ENCODE measurements around the gene TTC34.
"Not testable (repeated sequence)": the region's sequence is repeated elsewhere in the genome, so short reads cannot be mapped to it uniquely, and the experiment has no call there.

TTC34 gene

DNA sequence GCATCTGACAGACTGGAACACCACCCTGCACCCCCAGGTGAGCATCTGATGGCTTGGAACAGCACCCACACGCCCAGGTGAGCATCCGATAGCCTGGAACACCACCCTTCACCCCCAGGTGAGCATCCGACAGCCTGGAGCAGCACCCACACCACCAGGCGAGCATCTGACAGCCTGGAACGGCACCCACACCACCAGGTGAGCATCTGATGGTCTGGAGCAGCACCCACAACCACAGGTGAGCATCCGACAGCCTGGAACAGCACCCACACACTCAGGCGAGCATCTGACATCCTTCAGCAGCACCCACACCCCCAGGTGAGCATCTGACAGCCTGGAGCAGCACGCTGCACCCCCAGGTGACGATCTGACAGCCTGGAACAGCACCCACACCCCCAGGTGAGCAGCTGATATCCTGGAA is 118.2 kb downstream of the TTC34 start:
- not testable (repeated sequence) for DNase-seq (ENCODE audit: low read depth in 2 of 2)

- not testable (repeated sequence) for DNase-seq (ENCODE audit: low read depth in 2 of 2)
These were observed 118.6 kb downstream of the TTC34 start for GRCh38 chr1:2682879-2683278.

- DNase-seq (ENCODE audit: low read depth in 2 of 2), result not testable (repeated sequence)
These were observed 124.8 kb downstream of the TTC34 start for GRCh38 chr1:2676726-2677125.

- not testable (repeated sequence) for DNase-seq (ENCODE audit: low read depth in 2 of 2)
These were observed 129.8 kb downstream of the TTC34 start for GRCh38 chr1:2671656-2672055.

DNA sequence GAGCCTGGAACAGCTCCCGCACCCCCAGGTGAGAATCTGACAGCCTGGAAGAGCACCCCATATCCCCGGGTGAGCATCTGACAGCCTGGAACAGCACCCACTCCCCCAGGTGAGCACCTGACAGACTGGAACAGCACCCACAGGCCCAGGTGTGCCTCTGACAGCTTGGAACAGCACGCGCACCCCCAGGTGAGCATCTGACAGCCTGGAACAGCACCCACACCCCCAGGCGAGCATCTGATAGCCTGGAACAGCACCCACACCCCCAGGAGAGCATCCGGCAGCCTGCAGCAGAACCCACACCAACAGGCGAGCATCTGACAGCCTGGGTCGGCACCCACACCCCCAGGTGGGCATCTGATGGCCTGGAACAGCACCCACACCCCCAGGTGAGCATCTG is 141.7 kb downstream of the TTC34 start:
- not testable (repeated sequence) for DNase-seq (ENCODE audit: low read depth in 2 of 2)

DNA sequence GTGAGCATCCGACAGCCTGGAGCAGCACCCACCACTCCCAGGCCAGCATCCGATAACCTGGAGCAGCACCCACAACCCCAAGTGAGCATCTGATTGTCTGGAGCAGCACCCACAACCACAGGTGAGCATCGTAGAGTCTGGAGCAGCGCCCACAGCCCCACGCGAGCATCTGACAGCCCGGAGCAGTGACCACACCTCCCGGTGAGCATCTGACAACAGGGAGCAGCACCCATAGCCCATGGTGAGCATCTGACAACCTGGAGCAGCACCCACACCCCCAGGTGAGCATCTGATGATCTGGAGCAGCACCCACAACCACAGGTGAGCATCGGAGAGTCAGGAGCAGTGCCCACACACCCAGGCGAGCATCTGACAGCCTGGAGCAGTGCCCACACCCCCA is 143.6 kb downstream of the TTC34 start:
- not testable (repeated sequence) for DNase-seq (ENCODE audit: low read depth in 2 of 2)

DNA sequence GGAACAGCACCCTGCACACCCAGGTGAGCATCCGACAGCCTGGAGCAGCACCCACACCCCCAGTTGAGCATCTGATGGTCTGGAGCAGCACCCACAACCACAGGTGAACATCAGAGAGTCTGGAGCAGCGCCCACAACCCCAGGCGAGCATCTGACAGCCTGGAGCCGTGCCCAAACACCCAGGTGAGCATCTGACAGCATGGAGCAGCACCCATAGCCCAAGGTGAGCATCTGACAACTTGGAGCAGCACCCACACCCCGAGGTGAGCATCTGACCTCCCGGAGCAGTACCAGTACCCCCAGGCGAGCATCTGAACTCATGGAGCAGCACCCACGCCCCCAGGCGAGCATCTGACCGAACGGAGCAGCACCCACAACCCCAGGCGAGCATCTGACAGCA is 144.4 kb downstream of the TTC34 start:
- not testable (repeated sequence) for DNase-seq (ENCODE audit: low read depth in 2 of 2)

GRCh38 chr1:2655598-2656434 is 145.7 kb downstream of the TTC34 start:
- DNase-seq (ENCODE audit: low read depth in 2 of 2), result not testable (repeated sequence)

DNA sequence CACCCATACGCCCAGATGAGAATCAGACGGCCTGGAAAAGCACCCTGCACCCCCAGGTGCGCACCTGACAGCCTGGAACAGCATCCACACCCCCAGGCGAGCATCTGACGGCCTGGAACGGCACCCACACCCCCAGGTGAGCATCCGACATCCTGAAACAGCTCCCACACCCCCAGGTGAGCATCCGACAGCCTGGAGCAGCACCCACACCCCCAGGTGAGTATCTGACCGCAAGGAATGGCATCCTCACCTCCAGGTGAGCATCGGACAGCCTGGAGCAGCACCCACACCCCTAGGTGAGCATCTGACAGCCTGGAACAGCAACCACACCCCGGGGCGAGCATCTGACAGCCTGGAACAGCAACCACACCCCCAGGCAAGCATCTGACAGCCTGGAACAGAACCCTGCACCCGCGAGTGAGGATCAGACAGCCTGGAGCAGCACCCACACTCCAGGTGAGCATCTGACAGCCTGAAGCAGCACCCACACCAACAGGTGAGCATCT is 147.0 kb downstream of the TTC34 start:
- not testable (repeated sequence) for DNase-seq (ENCODE audit: low read depth in 2 of 2)

GRCh38 chr1:2653741-2654442 is 147.6 kb downstream of the TTC34 start:
- not testable (repeated sequence) for DNase-seq (ENCODE audit: low read depth in 2 of 2)

DNA sequence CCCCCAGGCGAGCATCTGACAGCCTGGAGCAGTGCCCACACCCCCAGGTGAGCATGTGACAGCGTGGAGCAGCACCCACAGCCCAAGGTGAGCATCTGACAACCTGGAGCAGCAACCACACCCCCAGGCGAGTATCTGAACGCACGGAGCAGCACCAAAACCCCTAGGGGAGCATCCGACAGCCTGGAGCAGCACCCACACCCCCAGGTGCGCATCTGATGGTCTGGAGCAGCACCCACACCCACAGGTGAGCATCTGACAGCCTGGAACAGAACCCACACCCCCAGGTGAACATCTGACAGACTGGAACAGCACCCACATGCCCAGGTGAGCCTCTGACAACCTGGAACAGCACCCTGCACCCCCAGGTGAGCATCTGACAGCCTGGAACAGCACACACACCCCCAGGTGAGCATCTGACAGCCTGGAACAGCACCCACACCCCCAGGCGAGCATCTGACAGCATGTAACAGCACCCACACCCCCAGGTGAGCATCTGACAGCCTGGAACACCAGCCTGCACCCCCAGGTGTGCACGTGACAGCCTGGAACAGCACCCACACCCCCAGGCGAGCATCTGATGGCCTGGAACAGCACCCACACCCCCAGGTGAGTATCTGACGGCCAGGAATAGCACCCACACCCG is 148.4 kb downstream of the TTC34 start:
- not testable (repeated sequence) for DNase-seq (ENCODE audit: low read depth in 2 of 2)

GRCh38 chr1:2652152-2652925 is 149.2 kb downstream of the TTC34 start:
- DNase-seq (ENCODE audit: low read depth in 2 of 2), result not testable (repeated sequence)

- no peak for DNase-seq (ENCODE audit: low read depth in 2 of 2)
These were observed 150.4 kb downstream of the TTC34 start for GRCh38 chr1:2650967-2651645.

DNA sequence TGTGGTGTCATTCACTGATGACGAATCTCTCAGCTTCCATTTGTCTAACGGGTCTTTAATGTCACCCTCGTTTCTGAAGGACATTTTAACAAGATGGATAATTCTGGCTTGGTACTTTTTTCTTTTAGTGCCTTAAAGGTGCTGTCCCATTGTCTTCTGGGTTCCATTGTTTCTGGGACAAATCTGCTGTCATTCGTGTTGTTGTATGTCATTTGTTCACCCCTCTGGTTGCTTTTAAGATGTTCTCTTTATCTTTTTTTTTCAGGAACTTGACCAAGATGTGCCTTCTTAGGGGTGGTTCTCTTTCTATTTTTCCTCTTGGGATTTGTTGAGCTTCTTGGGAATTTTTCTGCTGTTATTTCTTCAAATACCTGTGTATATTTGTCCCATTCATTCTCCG is 154.7 kb downstream of the TTC34 start:
- DNase-seq (ENCODE audit: low read depth in 2 of 2), result no peak

GRCh38 chr1:2645776-2646175 is 155.7 kb downstream of the TTC34 start:
- DNase-seq (ENCODE audit: low read depth in 2 of 2), result no peak

DNA sequence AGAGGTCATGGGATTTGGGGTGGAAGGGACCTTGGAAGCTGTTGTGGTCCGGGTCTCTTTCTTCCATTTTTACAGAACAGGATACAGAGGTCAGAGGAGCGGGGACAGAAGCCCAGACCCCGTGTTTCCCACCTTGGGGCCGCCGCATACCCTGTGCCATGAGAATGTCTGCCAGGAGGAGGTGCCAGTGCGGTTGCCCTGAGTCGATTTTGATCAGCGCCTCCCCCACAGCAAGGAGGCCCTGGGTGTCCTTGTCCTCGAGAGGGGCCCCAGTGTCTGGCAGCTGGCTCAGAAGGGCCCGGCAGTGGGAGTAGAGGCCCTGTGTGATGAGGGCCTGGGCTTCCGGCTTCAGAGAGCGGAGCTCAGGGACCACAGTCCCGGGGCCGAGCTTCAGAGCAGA is 156.3 kb downstream of the TTC34 start:
- no peak for DNase-seq (ENCODE audit: low read depth in 2 of 2)

DNA sequence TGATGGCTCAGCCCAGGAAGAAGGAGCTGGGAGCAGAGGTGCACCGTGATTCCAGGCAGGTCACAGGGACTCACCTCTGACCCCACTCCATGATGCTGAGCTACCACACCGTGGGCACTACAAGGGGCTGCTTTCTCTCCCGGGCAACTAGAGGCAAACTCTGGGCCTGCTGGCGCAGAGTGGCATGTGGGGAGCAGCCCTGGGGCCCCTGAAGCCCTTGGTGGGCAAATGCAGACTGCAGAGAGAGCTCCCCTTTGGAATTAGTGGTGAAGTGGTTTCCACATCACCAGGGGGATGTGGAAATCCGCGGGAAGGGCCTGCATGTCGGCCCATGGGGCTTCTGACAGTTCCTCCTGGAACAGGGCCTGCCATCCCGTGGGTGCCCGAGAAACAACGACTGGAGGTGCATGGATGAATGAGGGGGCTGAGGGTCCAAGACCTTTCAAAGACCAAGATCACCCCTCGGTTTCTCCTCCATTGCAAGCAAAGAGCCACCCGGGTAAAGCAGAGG is 156.8 kb downstream of the TTC34 start:
- DNase-seq (ENCODE audit: low read depth in 2 of 2), result no peak

DNA sequence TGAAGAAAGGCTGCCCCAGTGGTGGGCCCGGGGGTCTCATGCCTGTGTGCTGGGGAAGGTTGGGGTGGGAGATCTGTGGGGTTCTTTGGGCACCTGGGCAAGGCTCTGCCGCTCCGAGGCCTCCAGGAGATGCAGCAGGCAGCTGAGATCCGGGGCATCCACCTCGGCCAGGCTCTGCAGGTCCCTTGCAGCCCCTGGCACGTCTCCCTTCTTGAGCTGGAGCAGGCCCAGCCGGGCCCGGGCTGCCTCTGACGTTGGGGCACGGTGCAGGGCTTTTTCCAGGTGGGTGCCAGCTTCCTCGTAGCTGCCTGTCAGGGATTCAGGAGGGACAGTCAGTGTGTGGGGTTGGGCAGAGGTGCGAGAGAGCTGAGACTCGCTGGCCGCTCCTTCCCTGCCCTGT is 157.3 kb downstream of the TTC34 start:
- DNase-seq (ENCODE audit: low read depth in 2 of 2), result no peak

DNA sequence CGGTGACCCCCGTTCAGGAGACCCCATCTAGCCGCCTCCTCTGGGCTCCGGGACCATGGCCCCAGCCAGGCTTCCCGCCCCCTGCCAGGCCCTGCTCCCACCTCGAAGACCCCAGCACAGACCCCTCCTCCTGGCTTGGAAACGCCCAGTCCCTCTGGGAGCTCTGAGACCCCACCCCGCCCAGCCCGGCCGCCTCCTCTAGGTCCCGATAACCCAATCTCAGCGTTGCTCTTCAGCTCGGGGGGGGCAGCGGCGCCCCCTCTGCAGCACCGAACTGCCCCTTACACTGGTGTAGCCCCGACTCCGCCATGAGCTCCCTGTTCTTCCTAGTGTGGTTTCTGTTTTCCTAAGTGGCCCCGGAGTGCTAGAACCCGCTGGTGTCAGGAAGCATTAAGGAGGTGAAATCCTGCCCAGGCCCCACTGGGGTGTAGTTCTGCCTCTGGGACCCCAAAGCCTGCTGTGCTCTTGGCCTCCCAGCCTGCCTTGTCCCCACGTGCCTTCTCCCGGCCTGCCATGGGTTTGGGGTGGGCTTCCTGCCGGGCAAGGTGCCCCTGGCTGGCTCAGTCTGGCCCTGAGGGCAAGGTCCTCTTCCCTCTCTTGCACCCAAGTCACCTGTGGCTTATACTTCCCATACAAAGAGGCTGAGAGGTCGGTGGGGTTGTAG is 157.9 kb downstream of the TTC34 start:
- no peak for DNase-seq (ENCODE audit: low read depth in 2 of 2)
